Esophagus squamous epithelium (tissue), 4 donors: ENCODE data around the gene GPATCH4.

Source experiments
- POLR2A ChIP-seq, 4 donors: fragments of 450-650 bp; IDR thresholded peaks; one replicate each; pipeline ENCODE4 v1.6.1; 2017; ENCODE audit warnings: antibody characterized with exemption in 4 of 4, mild to moderate bottlenecking in 4 of 4, moderate library complexity in 3 of 4
- TF ChIP-seq, protein P1 (sequence below), 6 experiments: fragments of 450-650 bp in 4 of 6; fragments of 200-600 bp in 2 of 6; sonication (generic) in 2 of 6; IDR thresholded peaks; one replicate each; pipeline ENCODE4 v1.5.1; 2016 to 2019; ENCODE audit warnings: antibody characterized with exemption in 6 of 6, mild to moderate bottlenecking in 4 of 6, moderate library complexity in 4 of 6

DNA sequence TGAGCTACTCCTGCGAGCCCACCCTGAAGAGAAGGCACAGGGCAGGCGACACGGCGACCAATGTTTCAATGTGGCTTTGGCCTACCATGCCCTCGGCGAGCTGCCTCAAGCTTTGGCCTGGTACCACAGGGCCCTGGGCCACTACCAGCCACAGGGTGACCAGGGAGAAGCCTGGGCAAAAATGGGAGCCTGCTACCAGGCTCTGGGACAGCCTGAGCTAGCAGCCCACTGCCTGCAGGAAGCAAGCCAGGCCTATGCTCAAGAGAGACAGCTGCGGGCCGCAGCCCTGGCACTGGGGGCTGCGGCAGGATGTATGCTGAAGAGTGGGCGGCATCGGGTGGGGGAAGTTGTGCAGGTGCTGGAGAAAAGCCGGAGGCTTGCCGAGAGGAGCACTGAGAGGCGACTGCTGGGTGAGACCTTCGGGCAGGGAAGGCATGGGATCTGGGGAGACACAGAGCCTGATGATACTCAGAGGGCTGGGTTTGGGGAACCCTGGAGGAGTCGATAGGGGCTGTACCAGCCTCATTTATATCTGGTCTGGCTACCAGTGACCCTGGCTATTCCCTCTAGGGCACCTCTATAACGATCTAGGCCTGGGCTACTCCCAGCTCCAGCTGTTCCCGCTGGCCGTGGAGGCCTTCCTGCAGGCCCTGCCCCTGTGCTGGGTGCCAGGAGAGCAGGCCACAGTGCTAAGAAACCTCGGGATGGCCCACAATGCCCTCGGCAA, 19.5 kb downstream of the GPATCH4 start:
- TF ChIP-seq POLR2A (IDR thresholded peaks at IDR 0.05): no peak
- TF ChIP-seq, protein P1, sequence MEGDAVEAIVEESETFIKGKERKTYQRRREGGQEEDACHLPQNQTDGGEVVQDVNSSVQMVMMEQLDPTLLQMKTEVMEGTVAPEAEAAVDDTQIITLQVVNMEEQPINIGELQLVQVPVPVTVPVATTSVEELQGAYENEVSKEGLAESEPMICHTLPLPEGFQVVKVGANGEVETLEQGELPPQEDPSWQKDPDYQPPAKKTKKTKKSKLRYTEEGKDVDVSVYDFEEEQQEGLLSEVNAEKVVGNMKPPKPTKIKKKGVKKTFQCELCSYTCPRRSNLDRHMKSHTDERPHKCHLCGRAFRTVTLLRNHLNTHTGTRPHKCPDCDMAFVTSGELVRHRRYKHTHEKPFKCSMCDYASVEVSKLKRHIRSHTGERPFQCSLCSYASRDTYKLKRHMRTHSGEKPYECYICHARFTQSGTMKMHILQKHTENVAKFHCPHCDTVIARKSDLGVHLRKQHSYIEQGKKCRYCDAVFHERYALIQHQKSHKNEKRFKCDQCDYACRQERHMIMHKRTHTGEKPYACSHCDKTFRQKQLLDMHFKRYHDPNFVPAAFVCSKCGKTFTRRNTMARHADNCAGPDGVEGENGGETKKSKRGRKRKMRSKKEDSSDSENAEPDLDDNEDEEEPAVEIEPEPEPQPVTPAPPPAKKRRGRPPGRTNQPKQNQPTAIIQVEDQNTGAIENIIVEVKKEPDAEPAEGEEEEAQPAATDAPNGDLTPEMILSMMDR (IDR thresholded peaks at IDR 0.05): no peak
